HEK293 (cell line): ENCODE data around the gene ESPL1.

Source experiments
- CTCF ChIA-PET: fragments of 350-600 bp; formaldehyde crosslinking; extraction: SDS; loops from one replicate; lab custom pipeline; 2021; ENCODE audit warnings: antibody characterized with exemption; lab: Yijun Ruan, JAX
- POLR2A ChIA-PET: fragments of 300-600 bp; formaldehyde crosslinking; extraction: SDS; loops from one replicate; lab custom pipeline; 2020; ENCODE audit warnings: antibody characterized with exemption, inconsistent platforms; lab: Yijun Ruan, JAX
- H3K27ac ChIP-seq: fragments of 200-500 bp; sonication (Bioruptor generic); 2 replicates; pipeline ENCODE4 v1.5.1; 2014; ENCODE audit warnings: low read depth, low read length, control low read depth, inconsistent platforms; ENCODE audit errors: extremely low read depth
- H3K36me3 ChIP-seq, 2 experiments: fragments of 200-500 bp in 1 of 2; sonication (Bioruptor generic) in 1 of 2; 1 replicate in 1 of 2; 2 replicates in 1 of 2; pipeline ENCODE4 v1.5.1; 2014 to 2017; ENCODE audit warnings: inconsistent platforms in 2 of 2, low read length in 2 of 2; ENCODE audit not compliant: control insufficient read depth in 2 of 2, insufficient read depth in 1 of 2
- H3K4me1 ChIP-seq: fragments of 200-500 bp; sonication (Bioruptor generic); 2 replicates; pipeline ENCODE4 v1.5.1; 2014; ENCODE audit warnings: mild to moderate bottlenecking, low read length, inconsistent platforms; ENCODE audit not compliant: control insufficient read depth, insufficient read depth
- H3K4me3 ChIP-seq: 2 replicates; pipeline ENCODE4 v1.5.1; 2011; ENCODE audit warnings: low read depth, mild to moderate bottlenecking, control low read depth, low read length, moderate library complexity
- H3K9me3 ChIP-seq: fragments of 200-500 bp; sonication (Bioruptor generic); 2 replicates; pipeline ENCODE4 v1.5.1; 2014; ENCODE audit warnings: low read depth, low read length, inconsistent platforms; ENCODE audit not compliant: control insufficient read depth, insufficient read depth
- TRIM28 ChIP-seq: IDR thresholded peaks from 2 replicates; pipeline ENCODE4 v1.6.1; 2011; ENCODE audit warnings: low read length, control low read depth, borderline replicate concordance
- TSHZ1 ChIP-seq: fragments of 450-650 bp; formaldehyde crosslinking; IDR thresholded peaks from 2 replicates; pipeline ENCODE4 v1.5.1; 2016; ENCODE audit warnings: missing biosample characterization, missing genetic modification characterization, borderline replicate concordance
- ZBTB17 ChIP-seq: fragments of 450-650 bp; formaldehyde crosslinking; IDR thresholded peaks from 2 replicates; pipeline ENCODE4 v1.5.1; 2016; ENCODE audit warnings: missing biosample characterization, missing genetic modification characterization
- ZBTB48 ChIP-seq: fragments of 450-650 bp; formaldehyde crosslinking; IDR thresholded peaks from 2 replicates; pipeline ENCODE4 v1.5.1; 2016; ENCODE audit warnings: missing biosample characterization, missing genetic modification characterization
- ZBTB49 ChIP-seq: fragments of 450-650 bp; formaldehyde crosslinking; IDR thresholded peaks from 2 replicates; pipeline ENCODE4 v1.5.1; 2016; ENCODE audit warnings: missing biosample characterization, missing genetic modification characterization, low read depth
- ZFP3 ChIP-seq: fragments of 450-650 bp; formaldehyde crosslinking; IDR thresholded peaks from 2 replicates; pipeline ENCODE4 v1.5.1; 2016; ENCODE audit warnings: low read depth, missing biosample characterization, missing genetic modification characterization
- ZNF132 ChIP-seq: fragments of 450-650 bp; formaldehyde crosslinking; IDR thresholded peaks from 2 replicates; pipeline ENCODE4 v1.5.1; 2017; ENCODE audit warnings: missing biosample characterization, missing genetic modification characterization, borderline replicate concordance
- ZNF157 ChIP-seq: fragments of 450-650 bp; formaldehyde crosslinking; IDR thresholded peaks from 2 replicates; pipeline ENCODE4 v1.5.1; 2016; ENCODE audit warnings: missing biosample characterization, missing genetic modification characterization
- ZNF248 ChIP-seq: fragments of 450-650 bp; formaldehyde crosslinking; IDR thresholded peaks from 2 replicates; pipeline ENCODE4 v1.5.1; 2017; ENCODE audit warnings: missing biosample characterization, missing genetic modification characterization
- ZNF292 ChIP-seq: fragments of 450-650 bp; formaldehyde crosslinking; IDR thresholded peaks from 2 replicates; pipeline ENCODE4 v1.5.1; 2016; ENCODE audit warnings: low read depth, missing biosample characterization, missing genetic modification characterization, borderline replicate concordance
- ZNF37A ChIP-seq: fragments of 450-650 bp; IDR thresholded peaks from 2 replicates; pipeline ENCODE4 v1.5.1; 2018; ENCODE audit warnings: missing biosample characterization, missing genetic modification characterization
- ZNF398 ChIP-seq: fragments of 450-650 bp; formaldehyde crosslinking; IDR thresholded peaks from 2 replicates; pipeline ENCODE4 v1.5.1; 2017; ENCODE audit warnings: missing biosample characterization, missing genetic modification characterization
- ZNF571 ChIP-seq: fragments of 450-650 bp; formaldehyde crosslinking; IDR thresholded peaks from 2 replicates; pipeline ENCODE4 v1.5.0; 2017; ENCODE audit warnings: missing biosample characterization, missing genetic modification characterization
- ZNF600 ChIP-seq: fragments of 450-650 bp; formaldehyde crosslinking; IDR thresholded peaks from 2 replicates; pipeline ENCODE4 v1.5.1; 2016; ENCODE audit warnings: missing biosample characterization, missing genetic modification characterization
- ZNF654 ChIP-seq: fragments of 450-650 bp; formaldehyde crosslinking; IDR thresholded peaks from 2 replicates; pipeline ENCODE4 v1.5.1; 2016; ENCODE audit warnings: low read depth, missing biosample characterization, missing genetic modification characterization
- ZNF747 ChIP-seq: fragments of 450-650 bp; formaldehyde crosslinking; IDR thresholded peaks from 2 replicates; pipeline ENCODE4 v1.5.1; 2016; ENCODE audit warnings: missing biosample characterization, missing genetic modification characterization

Gene ESPL1

DNA sequence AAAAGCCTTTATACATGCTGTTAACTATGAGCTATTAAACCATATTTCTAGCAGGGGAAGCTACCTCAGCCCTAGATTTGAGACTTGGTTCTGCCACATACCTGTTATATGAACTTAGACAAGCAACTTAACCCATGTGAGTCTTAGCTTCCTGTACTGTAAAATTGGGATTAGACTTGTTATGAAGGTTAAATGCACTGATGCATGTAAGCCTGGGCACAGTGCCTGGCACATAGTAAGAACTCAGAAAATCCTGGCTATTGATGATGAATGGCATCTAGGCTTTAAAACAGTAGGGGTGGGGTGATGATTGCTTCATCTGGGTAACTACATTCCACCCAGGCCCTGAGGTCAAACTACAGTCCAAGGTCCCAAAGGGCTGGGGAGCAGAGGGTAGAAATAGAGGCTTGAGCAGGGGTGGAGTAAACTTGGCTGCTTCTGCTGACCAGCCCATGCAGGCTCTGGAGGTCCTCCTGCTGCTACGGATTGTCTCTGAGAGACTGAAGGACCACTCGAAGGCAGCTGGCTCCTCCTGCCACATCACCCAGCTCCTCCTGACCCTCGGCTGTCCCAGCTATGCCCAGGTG is 11.3 kb downstream of the ESPL1 start:
- peaks cover 83 to 98% of the 10 kb centered on the region in 2 experiments for H3K36me3 ChIP-seq
- CTCF ChIA-PET = interaction anchor here (1.1 to 2.1 kb wide), 2 partner anchors 9 to 67 kb away, joined by 3 to 11 read pairs; no protein-coding TSS in a partner anchor

GRCh38 chr12:53279888-53280498 is 11.9 kb downstream of the ESPL1 start:
- Histone ChIP-seq H3K4me3 (no peak overlapping the region), H3K36me3 (peaks cover 87 to 98% of the 10 kb centered on the region in 2 experiments), H3K27ac (no peak overlapping the region), H3K4me1 (no peaks in the 10 kb centered on the region), H3K9me3 (no peaks in the 10 kb centered on the region)
- ChIA-PET POLR2A (interaction anchor here (1.5 to 2.7 kb wide), 2 partner anchors 12 to 66 kb away, joined by 4 to 22 read pairs; partner anchors contain the start of gene ESPL1), CTCF (interaction anchor here (1.1 to 2.1 kb wide), 3 partner anchors 8 to 68 kb away, joined by 3 to 11 read pairs (median 3); no protein-coding TSS in a partner anchor)
- TF ChIP-seq ZNF600 (tag by site-specific recombination) = 0 out of 2 replicates have a peak, but pooled peaks have one; percentile 3
- no peak for TF ChIP-seq ZNF37A (tag by site-specific recombination)
- TF ChIP-seq TRIM28 = no peak

More for the DNA sequence above, 11.3 kb downstream of the ESPL1 start:
- H3K4me3 ChIP-seq = no peak overlapping the region
- H3K27ac ChIP-seq = no peak overlapping the region
- POLR2A ChIA-PET = interaction anchor here (1.5 to 2.7 kb wide), 3 partner anchors 11 to 66 kb away, joined by 4 to 22 read pairs (median 7); partner anchors contain the start of genes ESPL1 and MYG1
- H3K4me1 ChIP-seq = no peaks in the 10 kb centered on the region
- no peaks in the 10 kb centered on the region for H3K9me3 ChIP-seq
- TF ChIP-seq ZNF398 (tag by site-specific recombination) (no peak), ZFP3 (no peak), ZNF571 (tag by site-specific recombination) (no peak), ZNF747 (tag by site-specific recombination) (no peak), ZNF132 (tag by site-specific recombination) (no peak), ZNF600 (tag by site-specific recombination) (peak; percentile 64)

GRCh38 chr12:53286448-53286847 is 18.3 kb downstream of the ESPL1 start:
- ChIA-PET CTCF (interaction anchor here (0.6 to 7.5 kb wide), 12 partner anchors 8 to 221 kb away, joined by 3 to 132 read pairs (median 4); partner anchors contain the start of genes AAAS and ESPL1), POLR2A (interaction anchor here (0.9 to 1.6 kb wide), 2 partner anchors 10 to 32 kb away, joined by 3 to 4 read pairs; no protein-coding TSS in a partner anchor)
- Histone ChIP-seq H3K27ac (no peak overlapping the region), H3K4me1 (no peaks in the 10 kb centered on the region), H3K4me3 (no peak overlapping the region), H3K36me3 (peaks cover 63 to 92% of the 10 kb centered on the region in 2 experiments), H3K9me3 (no peaks in the 10 kb centered on the region)
- no peak for TF ChIP-seq ZBTB49 (tag by site-specific recombination)
- TF ChIP-seq ZNF292 (tag by site-specific recombination) = no peak

DNA sequence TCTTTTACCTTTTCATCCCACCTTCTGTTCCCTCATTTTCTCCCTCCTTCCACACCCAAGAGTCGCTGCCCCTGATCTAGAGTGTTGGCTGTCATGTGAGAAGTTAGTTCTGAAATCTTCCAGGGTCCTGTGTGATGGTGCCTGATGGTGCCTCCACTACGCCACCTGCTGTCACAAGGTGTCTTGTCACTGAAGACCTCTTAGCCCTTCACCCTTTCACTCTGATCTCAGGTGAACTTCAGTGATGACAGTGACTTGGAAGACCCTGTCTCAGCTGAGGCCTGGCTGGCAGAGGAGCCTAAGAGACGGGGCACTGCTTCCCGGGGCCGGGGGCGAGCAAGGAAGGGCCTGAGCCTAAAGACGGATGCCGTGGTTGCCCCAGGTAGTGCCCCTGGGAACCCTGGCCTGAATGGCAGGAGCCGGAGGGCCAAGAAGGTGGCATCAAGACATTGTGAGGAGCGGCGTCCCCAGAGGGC is 19.7 kb downstream of the ESPL1 start:
- H3K9me3 ChIP-seq = no peaks in the 10 kb centered on the region
- POLR2A ChIA-PET = interaction anchor here (0.6 to 2.1 kb wide), 6 partner anchors 11 to 106 kb away, joined by 3 to 11 read pairs (median 4); partner anchors contain the start of gene MYG1
- CTCF ChIA-PET = interaction anchor here (0.6 to 7.5 kb wide), 11 partner anchors 8 to 190 kb away, joined by 3 to 132 read pairs (median 3); partner anchors contain the start of gene ESPL1
- H3K27ac ChIP-seq = no peak overlapping the region
- no peaks in the 10 kb centered on the region for H3K4me1 ChIP-seq
- H3K4me3 ChIP-seq = no peak overlapping the region
- H3K36me3 ChIP-seq = peaks cover 50 to 92% of the 10 kb centered on the region in 2 experiments
- TF ChIP-seq ZBTB48 (tag by site-specific recombination) (no peak), ZNF157 (tag by site-specific recombination) (no peak), ZBTB17 (tag by site-specific recombination) (0 out of 2 replicates have a peak, but pooled peaks have one; percentile 17), ZNF248 (tag by site-specific recombination) (no peak), ZNF654 (tag by site-specific recombination) (peak; percentile 49), TSHZ1 (tag by site-specific recombination) (no peak)
